Measurements from ENCODE around the gene MEX3D.
A peak's percentile ranks its signal among the peaks of the same experiment; 100 is the strongest.

MEX3D gene

DNA sequence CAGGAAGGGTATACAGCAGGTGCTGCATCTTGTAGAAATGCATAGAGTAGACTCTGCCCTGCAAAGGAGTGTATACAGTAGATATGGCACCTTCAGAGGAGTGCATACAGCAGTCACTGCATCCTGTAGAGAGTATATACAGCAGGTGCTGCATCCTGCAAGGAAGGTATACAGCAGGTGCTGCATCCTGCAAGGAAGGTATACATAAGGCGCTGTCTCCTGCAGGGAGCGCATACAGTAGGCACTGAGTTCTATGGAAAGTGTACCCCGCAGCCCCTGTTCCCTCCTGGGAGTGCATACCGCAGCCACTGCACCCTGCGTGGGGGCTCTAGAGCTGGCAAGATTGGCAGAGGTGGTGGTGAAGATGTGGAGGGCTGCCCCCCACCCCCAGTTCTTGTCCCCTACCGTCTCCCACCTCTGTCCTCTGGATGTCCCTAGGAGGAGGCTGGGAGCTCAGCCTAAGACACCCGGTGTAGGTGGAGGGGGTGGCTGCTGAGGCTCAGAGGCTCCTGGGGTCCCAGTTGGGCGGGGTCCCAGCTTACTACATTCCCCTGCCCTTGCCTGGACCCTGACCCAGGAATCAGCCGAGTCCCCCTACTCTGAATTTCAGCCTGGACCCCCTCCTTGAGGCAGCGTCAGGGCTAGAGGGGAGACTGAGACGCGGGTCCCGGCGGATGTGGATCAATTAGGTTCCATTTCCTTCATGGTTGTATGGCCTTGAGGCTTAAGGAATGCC, 53.0 kb downstream of the MEX3D start:
- no peak for DNase-seq

DNA sequence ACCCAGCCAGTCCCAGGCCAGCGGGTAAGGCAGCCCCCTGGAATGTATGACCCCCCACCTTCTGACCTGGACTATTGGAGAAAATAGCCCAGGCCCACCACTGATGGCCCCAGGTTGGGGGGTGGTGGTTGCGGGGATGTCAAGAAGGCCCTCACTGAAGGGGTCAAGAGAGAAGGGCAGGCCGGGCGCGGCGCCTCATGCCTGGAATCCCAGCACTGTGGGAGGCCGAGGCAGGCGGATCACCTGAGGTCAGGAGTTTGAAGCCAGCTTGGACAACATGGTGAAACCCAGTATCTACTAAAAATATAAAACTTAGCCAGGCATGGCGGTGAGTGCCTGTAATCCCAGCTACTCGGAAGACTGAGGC, 53.8 kb downstream of the MEX3D start:
- no peak for DNase-seq

DNA sequence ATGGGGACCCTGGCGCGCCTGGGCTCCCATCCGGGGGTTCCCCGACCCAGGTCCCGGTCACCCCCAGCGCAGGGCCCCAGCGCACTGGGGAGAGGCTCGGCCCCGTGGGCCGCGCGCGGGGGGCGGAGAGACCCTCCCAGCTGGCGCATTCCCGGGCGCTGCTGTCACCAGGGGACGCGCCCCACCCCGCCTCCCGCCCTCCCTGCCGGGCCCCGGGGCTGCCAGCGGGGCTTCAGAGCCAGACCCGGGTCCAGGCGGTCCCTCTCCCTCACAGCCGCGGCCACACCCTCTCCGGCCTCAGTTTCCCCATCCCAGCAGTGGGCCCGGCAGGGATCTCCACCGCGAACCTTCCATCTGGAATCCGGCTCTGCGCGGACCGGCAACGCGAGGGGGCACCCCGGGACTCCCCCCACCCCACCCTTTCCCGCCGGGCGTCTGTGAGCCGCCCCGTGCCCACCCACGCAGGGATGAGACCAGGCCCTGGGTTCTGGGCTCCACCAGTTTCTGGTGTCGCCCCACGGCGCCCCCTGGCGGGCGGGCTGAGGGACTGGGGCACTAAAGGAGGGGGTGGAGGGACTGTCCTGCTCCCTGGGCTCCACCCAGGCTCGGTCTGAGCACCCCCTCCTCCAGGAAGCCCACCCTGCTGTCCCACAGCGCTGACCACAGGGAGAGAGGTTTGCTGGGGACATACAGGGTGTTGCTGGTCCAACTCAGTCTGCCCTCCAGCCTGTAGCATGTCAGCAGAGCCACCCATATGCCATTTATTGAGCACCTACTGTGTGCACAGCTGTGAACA, 54.4 kb downstream of the MEX3D start:
- no peak for DNase-seq

DNA sequence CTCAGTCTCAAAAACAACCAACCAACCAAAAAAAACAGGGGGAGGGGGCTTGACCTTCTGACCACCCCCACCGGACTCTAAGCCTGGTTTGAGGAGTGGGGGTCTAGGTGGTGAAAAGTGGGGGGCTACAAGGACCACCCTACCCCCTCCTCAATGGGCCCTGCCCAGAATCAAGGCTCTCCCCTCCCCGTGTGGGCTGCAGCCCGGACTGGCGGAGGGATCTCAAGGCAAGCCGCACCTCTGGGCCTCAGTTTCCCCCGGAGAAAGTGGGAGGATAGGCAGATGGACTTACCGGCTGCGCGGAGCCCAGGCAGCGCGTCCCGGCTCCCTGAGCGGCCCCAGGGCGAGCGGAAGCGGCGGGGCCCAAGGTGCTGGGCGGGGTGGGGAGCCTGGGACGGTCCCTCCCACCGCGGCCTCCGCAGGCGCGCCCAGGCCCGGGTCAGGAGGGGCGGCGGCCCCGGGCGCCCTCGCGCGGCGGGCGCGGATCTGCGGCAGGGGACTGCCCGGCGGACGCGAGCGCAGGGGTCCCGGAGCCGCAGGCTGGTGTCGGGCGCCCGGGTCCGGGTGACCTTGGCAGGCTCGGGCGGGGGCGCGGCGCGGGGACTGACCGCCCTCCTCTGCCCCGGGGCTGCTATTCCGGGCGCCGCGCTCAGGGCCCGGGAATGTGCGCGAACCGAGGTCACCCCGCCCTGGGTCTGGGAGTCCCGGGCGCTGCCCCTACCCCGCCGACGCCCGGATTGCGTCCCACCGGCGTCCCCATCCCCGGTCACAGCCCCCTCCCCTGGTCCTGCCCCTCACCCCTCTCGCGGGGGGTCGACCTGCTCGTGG, 55.2 kb downstream of the MEX3D start, which contains the start of gene ADAMTSL5:
Gene ADAMTSL5 (minus strand): TSS at position 349 of the 828 bp plus-strand sequence. CDS start 2,076 bp downstream, outside the sequence.
- no peak for DNase-seq

DNA sequence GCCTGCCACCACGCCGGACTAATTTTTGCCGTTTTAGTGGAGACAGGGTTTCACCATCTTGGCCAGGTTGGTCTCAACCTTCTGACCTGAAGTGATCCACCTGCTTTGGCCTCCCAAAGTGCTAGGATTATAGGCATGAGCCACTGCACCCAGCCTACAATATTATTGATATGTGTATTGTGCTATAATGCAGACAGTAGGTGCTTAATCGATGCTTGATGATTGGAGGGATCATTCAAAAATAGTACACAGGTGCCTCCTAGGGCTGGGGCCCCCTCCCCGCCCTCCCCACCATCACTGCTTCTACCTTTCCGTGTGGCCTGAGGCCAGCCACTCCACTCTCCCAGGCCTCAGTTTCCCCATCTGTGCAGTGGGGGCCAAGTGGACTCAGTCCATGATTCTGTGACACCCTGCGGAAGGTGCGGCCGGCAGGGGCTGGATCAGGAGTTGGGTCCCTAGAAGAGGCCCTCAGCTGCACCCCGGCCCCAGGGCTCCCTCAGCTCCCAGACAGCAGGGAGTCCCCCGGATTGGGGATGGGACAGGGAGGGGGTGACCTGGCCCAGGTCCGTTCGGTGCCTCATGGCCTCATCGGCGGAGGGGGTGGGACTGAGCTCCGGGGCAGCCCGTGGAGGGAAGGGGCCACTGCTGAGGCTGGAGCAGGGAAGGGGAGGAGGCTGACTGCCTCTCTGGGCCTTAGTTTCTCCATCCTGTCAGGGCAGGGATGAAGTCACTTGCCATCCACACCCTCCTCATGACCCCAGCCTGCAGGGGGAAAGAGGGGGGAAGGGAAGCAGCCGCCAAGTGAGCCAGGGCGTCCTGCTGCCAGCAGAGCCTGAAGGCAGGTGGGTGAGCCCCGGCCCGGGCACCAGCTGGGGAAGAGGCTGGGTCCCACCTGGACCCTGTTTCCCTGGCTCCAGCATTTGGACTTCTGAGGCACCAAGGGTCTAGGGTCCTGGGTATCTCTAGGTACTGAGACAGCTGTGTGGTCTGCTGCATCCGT, 56.5 kb downstream of the MEX3D start:
- DNase-seq: no peak

- DNase-seq: no peak
Measured at GRCh38 chr19:1510807-1511206, 57.3 kb downstream of the MEX3D start.

- no peak for DNase-seq
Measured at GRCh38 chr19:1510442-1510806, 57.7 kb downstream of the MEX3D start.

GRCh38 chr19:1509602-1510441, 58.3 kb downstream of the MEX3D start:
- no peak for DNase-seq

DNA sequence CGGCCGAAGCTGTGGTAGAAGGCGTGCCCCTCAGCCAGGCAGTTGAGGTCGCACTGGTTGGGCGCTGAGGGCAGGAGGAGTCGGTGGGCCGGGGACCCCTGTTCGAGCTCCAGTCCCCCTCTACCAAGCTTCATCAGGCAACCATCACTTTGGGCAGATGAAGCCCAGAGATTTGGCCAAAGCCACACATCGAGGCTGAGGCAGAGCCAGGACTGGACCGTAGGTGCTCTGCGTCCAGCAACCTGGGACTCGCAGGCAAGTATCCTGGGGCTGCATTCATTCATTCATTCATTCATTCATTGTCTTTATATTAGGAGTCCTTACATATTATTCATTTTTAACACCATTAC, 59.6 kb downstream of the MEX3D start:
- DNase-seq: no peak

GRCh38 chr19:1507763-1508506, 60.2 kb downstream of the MEX3D start:
- peak; percentile 92 for DNase-seq

- DNase-seq: no peak
Measured at GRCh38 chr19:1507192-1507660, 60.9 kb downstream of the MEX3D start.

GRCh38 chr19:1505991-1506881, 61.9 kb downstream of the MEX3D start:
- DNase-seq: no peak

- DNase-seq: no peak
Measured at GRCh38 chr19:1505012-1505411, 63.1 kb downstream of the MEX3D start.
